HG03442 (cell line): ENCODE data around the gene LOXHD1.

Experiments used
- ATAC-seq: cut with Tn5 transposase; IDR thresholded peaks from one replicate; pipeline ENCODE4 v1.9.1; 2021; ENCODE audit warnings: mild to moderate bottlenecking, moderate library complexity; ENCODE audit not compliant: unreplicated experiment

LOXHD1 gene

GRCh38 chr18:46627136-46627535, 29.9 kb downstream of the LOXHD1 start:
- no peak for ATAC-seq

DNA sequence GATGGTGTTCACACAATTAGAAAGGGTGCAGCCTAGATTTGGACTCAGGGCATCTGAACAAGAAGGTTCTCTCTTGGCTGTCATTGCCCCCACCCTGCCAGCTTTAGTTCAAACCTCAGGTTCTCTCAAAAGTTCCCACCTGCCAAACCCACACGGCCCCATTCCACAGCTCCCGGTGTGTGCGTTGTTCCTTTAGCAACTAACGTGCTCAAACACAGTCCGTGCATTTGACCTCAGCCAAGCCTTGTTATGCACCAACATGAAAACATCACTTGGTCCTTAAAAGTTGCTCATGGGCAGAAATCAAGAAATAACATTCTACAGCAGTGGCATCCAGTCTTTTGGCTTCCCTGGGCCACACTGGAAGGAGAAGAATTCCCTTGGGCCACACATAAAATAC, 32.0 kb downstream of the LOXHD1 start:
- no peak for ATAC-seq

- ATAC-seq, result no peak
Observed at GRCh38 chr18:46624127-46624526, 32.9 kb downstream of the LOXHD1 start.

- no peak for ATAC-seq
Observed at GRCh38 chr18:46623541-46623940, 33.5 kb downstream of the LOXHD1 start.

DNA sequence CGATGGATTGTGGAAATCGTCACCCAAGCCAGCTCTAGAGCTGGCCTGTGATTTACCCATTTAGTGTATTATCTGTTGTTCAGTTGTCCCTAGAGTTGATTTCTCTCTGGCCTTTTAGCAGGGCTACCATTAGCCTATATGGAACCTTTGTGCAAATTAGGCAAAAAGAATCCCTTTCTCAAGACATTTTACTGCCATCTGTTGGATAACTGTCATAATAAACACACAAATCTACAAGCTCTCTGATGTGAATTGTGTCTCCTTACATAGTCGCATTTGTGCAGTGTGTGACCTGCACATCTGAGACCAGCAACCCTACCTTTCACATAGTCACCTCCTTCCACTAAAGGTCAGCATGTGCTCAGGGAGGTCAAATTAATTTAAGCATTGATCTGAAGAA, 34.0 kb downstream of the LOXHD1 start:
- ATAC-seq, result no peak

DNA sequence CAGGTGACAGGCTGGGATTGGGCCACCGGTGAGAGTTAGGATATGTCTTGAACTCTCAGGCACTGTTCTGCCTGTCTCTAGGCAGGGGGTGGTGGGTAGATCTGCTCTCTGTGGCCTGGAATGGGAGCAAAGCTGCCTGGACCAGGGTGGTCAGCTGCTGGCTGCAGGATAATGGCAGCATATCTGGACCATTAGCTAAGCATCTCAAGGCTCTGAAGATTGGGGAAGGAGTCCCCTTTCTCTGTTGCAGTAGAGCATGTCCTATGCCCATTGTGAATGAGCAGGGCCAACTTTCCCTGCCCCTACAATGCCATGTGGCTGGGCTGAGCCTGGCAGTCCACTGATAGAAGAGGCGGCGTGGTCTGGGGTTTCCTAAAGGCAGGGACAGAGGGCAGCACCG, 34.6 kb downstream of the LOXHD1 start:
- ATAC-seq, result no peak

GRCh38 chr18:46621871-46622270, 35.1 kb downstream of the LOXHD1 start:
- no peak for ATAC-seq

GRCh38 chr18:46621111-46621766, 35.8 kb downstream of the LOXHD1 start:
- ATAC-seq, result no peak

DNA sequence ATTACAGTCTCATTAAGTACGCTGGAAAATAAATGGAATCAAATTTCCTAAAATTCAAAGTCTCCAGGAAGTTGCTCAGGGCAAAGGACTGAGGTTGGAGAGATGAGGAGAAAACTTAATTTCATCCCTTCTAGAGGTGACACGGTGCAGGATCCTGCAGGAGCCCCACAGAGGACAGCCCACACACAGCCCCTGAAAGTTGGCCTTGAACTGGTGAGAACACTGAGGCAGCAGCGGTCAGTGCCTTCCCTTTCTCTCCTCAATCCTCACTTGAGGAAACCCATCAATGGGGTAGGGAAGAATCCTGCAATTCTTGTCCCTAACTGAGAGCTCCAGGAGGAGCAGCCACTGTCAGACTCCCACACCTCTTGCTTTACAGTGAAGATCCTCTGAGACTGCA, 37.5 kb downstream of the LOXHD1 start:
- no peak for ATAC-seq

DNA sequence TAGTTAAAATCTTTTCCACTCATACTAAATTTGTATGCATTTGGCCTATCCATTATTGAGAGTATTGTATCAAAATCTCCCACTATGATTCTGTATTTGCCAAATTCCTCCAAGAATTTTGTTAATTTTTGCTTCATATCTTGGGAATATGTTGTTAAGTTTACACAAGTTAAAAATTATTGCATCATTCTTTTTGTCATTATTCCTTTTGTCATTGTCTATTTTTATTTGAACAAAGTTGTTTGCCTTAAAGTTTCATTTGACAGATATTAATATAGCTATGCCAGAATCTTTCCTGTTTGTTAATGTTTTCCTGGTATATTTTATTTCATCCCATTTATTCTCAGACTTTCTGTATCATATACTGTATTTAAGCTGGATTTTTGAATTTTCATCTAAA, 41.3 kb downstream of the LOXHD1 start:
- ATAC-seq, result no peak

DNA sequence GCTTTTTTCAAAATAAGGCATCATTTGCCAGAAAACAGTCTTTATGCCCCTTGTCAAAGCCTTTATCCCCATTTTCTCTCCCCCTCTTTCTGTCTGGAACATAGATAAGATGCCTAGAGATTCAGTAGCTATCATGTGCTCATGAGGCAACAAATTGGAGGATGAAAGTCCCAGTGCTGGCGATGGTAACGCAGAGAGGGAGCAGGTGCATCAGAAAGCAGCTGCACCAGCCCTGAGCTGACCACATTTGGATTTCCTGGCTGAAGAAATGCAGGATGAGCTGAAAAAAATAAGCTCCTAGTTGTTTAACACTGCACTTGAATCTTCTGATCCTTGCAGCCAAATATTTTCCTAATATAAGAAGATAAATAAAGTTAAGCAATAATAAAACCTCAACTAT, 48.0 kb downstream of the LOXHD1 start:
- ATAC-seq, result no peak

DNA sequence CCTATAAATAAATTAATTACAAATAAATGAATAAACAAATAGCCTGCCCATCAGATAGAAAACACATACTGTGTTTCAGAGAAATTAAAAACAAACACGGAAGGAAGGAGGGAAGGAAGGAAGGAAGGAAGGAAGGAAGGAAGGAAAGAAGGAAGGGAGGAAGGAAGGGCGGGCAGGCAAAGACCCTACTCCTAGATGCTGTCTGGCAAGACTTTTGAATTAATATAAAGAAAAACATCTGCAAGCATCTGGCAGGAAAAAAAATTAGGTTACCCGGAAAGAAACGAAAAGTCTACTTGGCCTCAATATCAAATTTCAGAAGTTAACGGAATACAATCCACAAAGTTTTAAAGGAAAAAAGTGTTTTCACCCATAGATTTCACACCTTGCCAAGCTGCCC, 49.1 kb downstream of the LOXHD1 start:
- no peak for ATAC-seq

- ATAC-seq, result no peak
Observed at GRCh38 chr18:46601141-46601805, 55.7 kb downstream of the LOXHD1 start.

- ATAC-seq, result no peak
Observed at GRCh38 chr18:46596119-46596518, 60.9 kb downstream of the LOXHD1 start.

DNA sequence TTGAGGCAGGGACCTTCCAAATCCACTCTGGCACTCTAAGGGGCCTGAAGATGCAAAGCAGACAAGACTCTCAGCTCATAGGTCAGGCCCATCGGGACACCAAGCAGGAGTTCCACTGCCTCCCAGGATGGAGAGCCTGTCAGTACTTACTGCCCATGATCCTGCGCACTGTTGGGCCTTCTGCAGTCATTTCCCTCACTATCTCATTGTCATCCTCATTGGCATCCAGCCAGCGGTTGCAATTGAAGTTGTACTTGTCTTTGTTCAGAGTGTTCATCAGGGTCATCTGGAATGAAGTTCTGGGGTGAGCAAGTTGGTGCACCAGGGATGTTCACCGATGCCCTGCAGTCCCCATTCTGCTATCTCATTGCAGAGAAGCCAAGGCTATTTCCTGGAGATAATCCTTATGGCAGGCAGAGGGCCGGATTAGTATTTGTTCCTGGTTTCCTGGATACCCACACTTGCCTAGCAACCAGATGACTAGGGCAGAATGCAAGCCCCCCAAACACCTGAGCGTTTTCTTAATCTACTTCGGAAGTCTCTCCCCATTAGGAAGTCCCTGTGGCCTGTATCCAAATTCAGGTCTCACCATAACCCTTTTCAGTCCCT, 65.1 kb downstream of the LOXHD1 start:
- no peak for ATAC-seq

DNA sequence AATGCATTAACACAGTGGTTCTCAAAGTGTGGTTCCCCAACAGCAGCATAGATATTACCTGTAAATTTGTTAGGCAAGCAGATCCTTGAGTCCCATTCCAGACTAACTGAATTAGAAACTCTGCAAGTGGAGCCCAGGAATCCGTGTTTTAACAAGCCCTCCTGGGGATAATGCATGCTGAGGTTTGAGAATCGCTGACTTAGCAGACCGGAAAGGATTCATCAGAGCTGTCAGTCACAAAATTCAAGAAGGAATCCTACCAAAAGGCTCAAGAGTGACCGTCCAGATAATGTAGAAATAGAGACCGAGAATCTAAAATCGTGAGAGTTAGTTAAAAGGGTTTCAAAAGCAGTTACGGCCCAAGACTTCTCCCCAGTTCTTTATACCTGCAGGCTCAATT, 66.9 kb downstream of the LOXHD1 start:
- no peak for ATAC-seq

GRCh38 chr18:46588971-46589660, 67.9 kb downstream of the LOXHD1 start:
- no peak for ATAC-seq

DNA sequence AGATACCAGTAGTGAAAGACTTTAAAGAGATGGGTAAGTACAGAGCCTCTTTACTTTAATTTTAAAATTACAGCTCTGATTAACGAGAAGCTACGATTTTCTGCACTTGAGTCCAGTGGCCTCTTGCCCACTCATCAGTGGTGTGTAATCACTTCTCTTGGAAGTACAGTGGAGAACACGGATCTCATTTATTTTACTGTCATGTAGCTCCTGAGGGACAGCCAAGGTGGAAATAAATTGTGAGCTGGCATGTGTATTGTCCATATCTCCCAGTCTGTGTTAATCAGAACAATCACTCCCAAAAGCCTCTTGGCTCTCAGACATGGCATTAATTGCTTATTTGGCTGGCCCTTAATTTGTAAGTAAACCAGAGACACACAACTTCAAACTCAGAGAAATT, 69.4 kb downstream of the LOXHD1 start:
- ATAC-seq, result no peak

GRCh38 chr18:46583711-46584110, 73.3 kb downstream of the LOXHD1 start:
- ATAC-seq, result no peak

DNA sequence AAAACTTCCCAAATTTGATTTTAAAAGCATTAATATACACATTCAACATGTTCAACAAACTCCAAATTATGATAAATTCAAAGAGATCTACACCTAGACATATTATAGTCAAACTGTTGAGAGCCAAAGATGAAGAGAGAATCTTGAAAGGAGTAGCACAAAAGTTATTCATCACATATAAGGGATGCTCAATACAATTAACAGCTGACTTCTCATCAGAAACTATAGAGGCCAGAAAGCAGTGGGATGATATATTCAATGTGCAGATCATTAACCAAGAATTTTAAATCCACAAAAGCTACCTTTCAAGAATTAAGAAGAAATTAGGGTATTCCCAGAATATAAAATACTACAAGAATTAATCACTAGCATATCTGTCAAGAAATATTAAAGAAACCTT, 75.4 kb downstream of the LOXHD1 start:
- no peak for ATAC-seq

DNA sequence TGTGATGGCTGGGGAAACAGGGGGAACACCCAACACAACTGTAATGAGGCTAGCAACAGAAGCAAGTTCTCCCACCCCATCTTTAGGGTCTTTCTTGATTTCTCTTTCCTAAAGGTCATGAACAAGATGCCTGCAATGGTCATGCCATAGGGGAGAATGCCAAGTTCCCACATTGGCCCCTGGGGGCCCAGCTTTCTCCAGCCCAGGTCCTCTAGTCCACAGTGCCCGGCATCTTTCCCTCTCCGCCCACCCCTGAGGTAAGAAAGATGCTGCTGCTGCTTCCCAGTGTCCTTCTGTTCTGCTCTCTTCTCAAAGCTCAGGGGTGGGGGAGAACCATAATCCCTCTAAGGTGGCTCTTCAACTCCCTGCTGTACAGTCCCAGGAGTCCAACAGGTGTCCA, 78.0 kb downstream of the LOXHD1 start:
- ATAC-seq, result no peak

- no peak for ATAC-seq
Observed at GRCh38 chr18:46577546-46577945, 79.5 kb downstream of the LOXHD1 start.
